Measurements from ENCODE around the gene ATP8B1. TPM values are rescaled to one million over a fixed set of nuclear protein-coding genes. Genes with fewer than 3 reads are reported as not detected.
"Not testable (repeated sequence)": the region's sequence is repeated elsewhere in the genome, so short reads cannot be mapped to it uniquely, and the experiment has no call there.

ATP8B1 gene
- total RNA-seq, 2 experiments from 2014 or later = 0.18 to 0.38 TPM

DNA sequence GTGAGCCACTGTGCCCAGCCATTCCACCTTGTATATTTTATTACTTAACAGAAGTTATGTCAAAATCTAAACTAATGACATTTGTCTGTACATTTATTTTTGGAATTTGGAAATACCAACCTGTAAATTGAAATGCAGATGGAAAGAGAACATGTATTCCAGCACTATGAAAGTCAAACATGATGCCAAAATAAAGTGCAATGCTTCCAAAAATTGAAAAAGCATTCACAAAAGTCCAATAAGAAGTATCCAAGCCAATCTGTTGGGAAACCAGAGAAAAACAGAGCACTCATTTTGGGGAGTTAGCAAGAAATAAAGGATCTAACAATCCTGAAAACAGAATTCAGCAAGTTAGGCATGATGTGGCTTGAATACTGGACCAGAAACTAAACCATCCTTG is 151.2 kb downstream of the ATP8B1 start:
- peaks cover 12% of the 10 kb centered on the region for H3K4me1 Mint-ChIP-seq (ENCODE audit: low read depth)
- peaks cover 10% of the 10 kb centered on the region for H3K9me3 Mint-ChIP-seq
- intact Hi-C loops (cut with micrococcal nuclease) = no loop called here
- TF ChIP-seq, protein P1, sequence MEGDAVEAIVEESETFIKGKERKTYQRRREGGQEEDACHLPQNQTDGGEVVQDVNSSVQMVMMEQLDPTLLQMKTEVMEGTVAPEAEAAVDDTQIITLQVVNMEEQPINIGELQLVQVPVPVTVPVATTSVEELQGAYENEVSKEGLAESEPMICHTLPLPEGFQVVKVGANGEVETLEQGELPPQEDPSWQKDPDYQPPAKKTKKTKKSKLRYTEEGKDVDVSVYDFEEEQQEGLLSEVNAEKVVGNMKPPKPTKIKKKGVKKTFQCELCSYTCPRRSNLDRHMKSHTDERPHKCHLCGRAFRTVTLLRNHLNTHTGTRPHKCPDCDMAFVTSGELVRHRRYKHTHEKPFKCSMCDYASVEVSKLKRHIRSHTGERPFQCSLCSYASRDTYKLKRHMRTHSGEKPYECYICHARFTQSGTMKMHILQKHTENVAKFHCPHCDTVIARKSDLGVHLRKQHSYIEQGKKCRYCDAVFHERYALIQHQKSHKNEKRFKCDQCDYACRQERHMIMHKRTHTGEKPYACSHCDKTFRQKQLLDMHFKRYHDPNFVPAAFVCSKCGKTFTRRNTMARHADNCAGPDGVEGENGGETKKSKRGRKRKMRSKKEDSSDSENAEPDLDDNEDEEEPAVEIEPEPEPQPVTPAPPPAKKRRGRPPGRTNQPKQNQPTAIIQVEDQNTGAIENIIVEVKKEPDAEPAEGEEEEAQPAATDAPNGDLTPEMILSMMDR (IDR thresholded peaks at IDR 0.05) = no peak
- CTCF ChIA-PET = no interaction called here
- ATAC-seq (no peak), DNase-seq (no peak)
- no peak overlapping the region for H3K27ac Mint-ChIP-seq
- POLR2A ChIA-PET = no interaction called here
- H3K36me3 Mint-ChIP-seq (ENCODE audit: low read depth) = peaks cover 17% of the 10 kb centered on the region
- H3K4me3 Mint-ChIP-seq = no peak overlapping the region
- no peaks in the 10 kb centered on the region for H3K27me3 Mint-ChIP-seq

DNA sequence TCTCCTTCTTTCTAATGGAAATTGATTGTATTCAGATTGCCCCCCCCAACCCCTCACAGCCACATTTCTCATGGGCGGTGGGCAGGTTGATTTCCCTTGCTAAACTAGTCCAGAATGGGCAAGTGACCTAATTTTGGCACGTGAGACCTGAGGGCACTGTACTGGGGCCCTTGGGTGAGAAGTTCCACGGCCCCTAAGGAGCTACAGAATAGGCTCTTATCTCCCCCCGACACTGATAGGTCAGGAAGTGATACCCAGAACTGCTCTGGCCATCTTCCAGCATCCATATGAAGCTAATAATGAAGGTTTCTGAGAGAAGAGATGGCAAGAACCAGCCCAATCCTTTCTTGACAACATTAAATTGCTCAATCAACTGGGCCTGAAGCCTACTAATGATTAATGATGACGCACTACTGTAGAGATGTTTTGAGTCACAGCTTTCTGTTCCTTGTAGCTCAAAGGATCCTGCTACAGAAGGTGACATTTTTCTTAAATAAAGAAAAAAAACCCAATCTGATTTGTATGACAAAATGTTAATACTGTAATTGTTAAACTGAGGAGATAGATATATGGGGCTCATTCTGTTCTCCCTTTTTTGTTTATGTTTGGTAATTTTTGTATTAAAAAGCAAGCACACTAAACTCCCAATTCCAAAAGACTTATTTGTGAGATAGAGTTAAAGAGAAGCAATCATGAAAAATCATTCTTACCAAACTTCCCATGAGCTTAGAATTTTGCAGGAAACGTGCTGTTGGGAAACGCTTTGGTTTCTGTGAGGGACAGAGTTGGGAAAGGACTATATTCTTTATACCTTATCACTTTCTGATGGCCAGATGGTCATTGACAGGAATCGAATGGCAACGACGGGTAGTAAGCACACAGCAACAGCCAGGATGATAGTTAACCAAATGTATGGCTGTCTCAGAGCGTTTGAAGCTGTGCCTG is 153.3 kb downstream of the ATP8B1 start:
- H3K27me3 Mint-ChIP-seq = no peaks in the 10 kb centered on the region
- H3K27ac Mint-ChIP-seq = no peak overlapping the region
- H3K4me1 Mint-ChIP-seq (ENCODE audit: low read depth) = peaks cover 20% of the 10 kb centered on the region
- peaks cover under 1% of the 10 kb centered on the region for H3K9me3 Mint-ChIP-seq
- intact Hi-C loops (cut with micrococcal nuclease) = no loop called here
- CTCF ChIA-PET = no interaction called here
- no peak overlapping the region for H3K4me3 Mint-ChIP-seq
- DNase-seq = no peak
- peak; percentile 56 for ATAC-seq
- peaks cover 11% of the 10 kb centered on the region for H3K36me3 Mint-ChIP-seq (ENCODE audit: low read depth)
- TF ChIP-seq, protein P1 (IDR thresholded peaks at IDR 0.05) = no peak
- POLR2A ChIA-PET = no interaction called here

DNA sequence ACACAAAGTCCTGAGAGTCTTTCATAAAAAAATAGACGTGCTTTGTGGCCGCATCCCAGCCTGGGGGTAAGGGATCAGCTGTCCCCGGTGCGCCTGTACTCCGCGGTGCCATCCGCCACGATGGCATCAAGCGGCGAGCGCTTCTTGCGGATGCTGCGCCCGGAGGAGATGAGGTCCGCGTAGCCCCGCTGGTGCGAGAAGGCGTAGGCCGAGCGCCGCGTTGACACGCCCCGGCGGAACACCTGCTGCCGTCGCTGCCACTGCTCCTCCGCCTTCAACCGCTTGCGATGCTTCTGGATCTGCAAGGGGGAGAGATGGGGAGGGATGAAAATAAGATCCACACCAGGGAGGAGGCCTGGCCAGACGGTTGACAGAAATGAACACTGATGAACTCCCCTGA is 154.7 kb downstream of the ATP8B1 start:
- Mint-ChIP-seq H3K27ac (no peak overlapping the region), H3K36me3 (ENCODE audit: low read depth) (peaks cover 14% of the 10 kb centered on the region), H3K9me3 (no peaks in the 10 kb centered on the region), H3K4me1 (ENCODE audit: low read depth) (peaks cover 22% of the 10 kb centered on the region), H3K27me3 (no peaks in the 10 kb centered on the region), H3K4me3 (no peak overlapping the region)
- intact Hi-C loops (cut with micrococcal nuclease) = no loop called here
- ATAC-seq = no peak
- TF ChIP-seq, protein P1 (IDR thresholded peaks at IDR 0.05) = no peak
- no peak for DNase-seq
- POLR2A ChIA-PET = no interaction called here
- CTCF ChIA-PET = no interaction called here

DNA sequence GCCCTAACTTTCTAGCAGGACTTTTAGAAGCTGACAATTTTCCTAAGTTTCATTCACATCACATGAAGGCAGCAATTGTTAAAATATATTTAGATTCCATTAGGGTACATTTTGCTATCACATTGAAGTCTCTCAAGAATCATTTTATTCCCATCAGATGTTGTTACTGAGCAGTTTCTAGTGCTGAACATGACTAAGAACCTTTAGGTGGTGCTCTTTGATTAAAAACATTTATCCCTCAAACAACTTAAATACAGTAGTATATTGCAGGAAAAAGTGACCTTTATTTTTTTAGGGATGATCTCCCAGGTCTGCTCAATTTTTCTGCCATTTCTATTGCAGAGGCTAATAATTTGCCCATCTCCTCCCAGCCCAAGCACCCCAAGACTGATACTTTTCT is 158.6 kb downstream of the ATP8B1 start:
- no peak overlapping the region for H3K27ac Mint-ChIP-seq
- ChIA-PET POLR2A (no interaction called here), CTCF (no interaction called here)
- H3K4me3 Mint-ChIP-seq = no peak overlapping the region
- DNase-seq (no peak), ATAC-seq (no peak)
- no peaks in the 10 kb centered on the region for H3K27me3 Mint-ChIP-seq
- peaks cover 35% of the 10 kb centered on the region for H3K36me3 Mint-ChIP-seq (ENCODE audit: low read depth)
- intact Hi-C loops (cut with micrococcal nuclease) = no loop called here
- H3K9me3 Mint-ChIP-seq = peaks cover 4% of the 10 kb centered on the region
- peaks cover 34% of the 10 kb centered on the region for H3K4me1 Mint-ChIP-seq (ENCODE audit: low read depth)
- TF ChIP-seq, protein P1 (IDR thresholded peaks at IDR 0.05) = no peak

DNA sequence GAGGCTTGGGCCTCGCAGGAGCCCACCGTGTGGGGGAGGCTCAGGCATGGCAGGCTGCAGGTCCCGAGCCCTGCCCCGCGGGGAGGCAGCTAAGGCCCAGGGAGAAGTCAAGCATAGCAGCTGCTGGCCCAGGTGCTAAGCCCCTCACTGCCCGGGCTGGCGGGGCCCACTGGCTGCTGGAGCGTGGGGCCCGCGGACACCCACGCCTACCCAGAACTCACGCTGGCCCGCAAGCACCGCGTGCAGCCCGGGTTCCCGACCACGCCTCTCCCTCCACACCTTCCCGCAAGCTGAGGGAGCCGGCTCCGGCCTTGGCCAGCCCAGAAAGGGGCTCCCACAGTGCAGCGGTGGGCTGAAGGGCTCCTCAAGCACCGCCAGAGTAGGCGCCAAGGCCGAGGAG is 159.4 kb downstream of the ATP8B1 start:
- ATAC-seq; POLR2A ChIA-PET; H3K27ac Mint-ChIP-seq; H3K27me3 Mint-ChIP-seq; H3K4me3 Mint-ChIP-seq; DNase-seq; H3K9me3 Mint-ChIP-seq; CTCF ChIA-PET; intact Hi-C loops (cut with micrococcal nuclease): not testable (repeated sequence)
- H3K36me3 Mint-ChIP-seq (ENCODE audit: low read depth) = peaks cover 37% of the 10 kb centered on the region
- peaks cover 30% of the 10 kb centered on the region for H3K4me1 Mint-ChIP-seq (ENCODE audit: low read depth)

DNA sequence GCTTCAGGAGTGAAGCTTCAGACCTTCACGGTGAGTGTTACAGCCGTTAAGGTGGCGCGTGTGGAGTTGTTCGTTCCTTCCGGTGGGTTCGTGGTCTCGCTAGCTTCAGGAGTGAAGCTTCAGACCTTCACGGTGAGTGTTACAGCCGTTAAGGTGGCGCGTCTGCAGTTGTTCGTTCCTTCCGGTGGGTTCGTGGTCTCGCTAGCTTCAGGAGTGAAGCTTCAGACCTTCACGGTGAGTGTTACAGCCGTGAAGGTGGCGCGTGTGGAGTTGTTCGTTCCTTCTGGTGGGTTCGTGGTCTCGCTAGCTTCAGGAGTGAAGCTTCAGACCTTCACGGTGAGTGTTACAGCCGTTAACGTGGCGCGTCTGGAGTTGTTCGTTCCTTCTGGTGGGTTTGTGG is 160.7 kb downstream of the ATP8B1 start:
- H3K27me3 Mint-ChIP-seq; intact Hi-C loops (cut with micrococcal nuclease); DNase-seq; H3K4me3 Mint-ChIP-seq; POLR2A ChIA-PET; H3K9me3 Mint-ChIP-seq; H3K27ac Mint-ChIP-seq; ATAC-seq; CTCF ChIA-PET: not testable (repeated sequence)
- peaks cover 31% of the 10 kb centered on the region for H3K4me1 Mint-ChIP-seq (ENCODE audit: low read depth)
- H3K36me3 Mint-ChIP-seq (ENCODE audit: low read depth) = peaks cover 38% of the 10 kb centered on the region

Data from activated CD8-positive, alpha-beta T cell treated with anti-CD3 and anti-CD28 coated beads for 36 hours (primary cell).